Aorta (tissue), 5 donors: ENCODE results near the gene MAP1LC3B. TPM values are rescaled to one million over a fixed set of nuclear protein-coding genes. Genes with fewer than 3 reads are reported as not detected.

ENCODE experiments used
- ATAC-seq: fragments of 200-7000 bp; cut with Tn5 transposase; one replicate; pipeline ENCODE4 v1.9.1; 2022; ENCODE audit warnings: moderate library complexity; ENCODE audit not compliant: low FRiP score
- DNase-seq, 2 donors: peaks; one replicate each; pipeline ENCODE4 v3.0.0-alpha.2; 2020
- H3K27ac ChIP-seq, 2 donors: one replicate each; pipeline ENCODE4 v1.5.1; 2013; ENCODE audit warnings: low read length in 2 of 2, mild to moderate bottlenecking in 2 of 2, moderate library complexity in 2 of 2, control low read depth in 1 of 2, inconsistent platforms in 1 of 2, low read depth in 1 of 2
- H3K27me3 ChIP-seq, 2 donors: one replicate each; pipeline ENCODE4 v1.6.1; 2013; ENCODE audit warnings: control low read depth in 1 of 2, low read length in 1 of 2, mild to moderate bottlenecking in 1 of 2, moderate library complexity in 1 of 2; ENCODE audit not compliant: insufficient read depth in 2 of 2, control insufficient read depth in 1 of 2
- H3K36me3 ChIP-seq, 2 donors: one replicate each; pipeline ENCODE4 v1.6.1; 2013; ENCODE audit warnings: control low read depth in 1 of 2, low read length in 1 of 2, mild to moderate bottlenecking in 1 of 2; ENCODE audit not compliant: insufficient read depth in 2 of 2, control insufficient read depth in 1 of 2
- H3K4me1 ChIP-seq, 2 donors: one replicate each; pipeline ENCODE4 v1.6.1; 2013; ENCODE audit warnings: low read length in 2 of 2, control low read depth in 1 of 2, mild to moderate bottlenecking in 1 of 2, moderate library complexity in 1 of 2; ENCODE audit not compliant: insufficient read depth in 2 of 2, control insufficient read depth in 1 of 2
- H3K4me3 ChIP-seq, 2 donors: one replicate each; pipeline ENCODE4 v1.5.1; 2013; ENCODE audit warnings: low read length in 2 of 2, control low read depth in 1 of 2, mild to moderate bottlenecking in 1 of 2
- H3K9me3 ChIP-seq: one replicate; pipeline ENCODE4 v1.6.1; 2013; ENCODE audit warnings: mild to moderate bottlenecking, low read length; ENCODE audit not compliant: control insufficient read depth
- WGBS, 2 donors: extraction: QIAGEN DNeasy Blood & Tissue Kit; methylation state at CpG; one replicate each; pipeline ENCODE4 v1.1.7; 2013; 5-methylcytosine and 5-hydroxymethylcytosine counted together
- intact Hi-C, 2 donors: fragments of 100-400 bp; cut with DNase I; formaldehyde crosslinking; loops; one replicate each; pipeline versions ENCODE4 v1.14.2 to v1.15.0; 2022
- polyA plus RNA-seq, 2 donors: library from polyadenylated mRNA; stranded (reverse); fragments of 200-250 nt; gene quantifications; one replicate each; pipeline ENCODE4 v1.2.3, GENCODE V29; 2013
- total RNA-seq, 2 donors: library from RNA; stranded (reverse); fragmentation: NEBNext Ultra II Directional; extraction: Animal tissue kit (Norgen Biotek cat#: 25700); gene quantifications; one replicate each; pipeline ENCODE4 v1.2.1, GENCODE V29; 2021
- donor health status: healthy with polysubstance abuse.
- donor health status: Bipolar disorder and iron deficiency.
- donor health status: DM: no; HTN: no; CAD: no.
- donor health status: DM: no; HTN: no; CAD: no.
- donor health status: DM: yes; HTN: yes; CAD: no.

The MAP1LC3B gene
- total and polyA plus RNA-seq, 4 donors: 57.0 to 61.7 (median 60.7) TPM

DNA sequence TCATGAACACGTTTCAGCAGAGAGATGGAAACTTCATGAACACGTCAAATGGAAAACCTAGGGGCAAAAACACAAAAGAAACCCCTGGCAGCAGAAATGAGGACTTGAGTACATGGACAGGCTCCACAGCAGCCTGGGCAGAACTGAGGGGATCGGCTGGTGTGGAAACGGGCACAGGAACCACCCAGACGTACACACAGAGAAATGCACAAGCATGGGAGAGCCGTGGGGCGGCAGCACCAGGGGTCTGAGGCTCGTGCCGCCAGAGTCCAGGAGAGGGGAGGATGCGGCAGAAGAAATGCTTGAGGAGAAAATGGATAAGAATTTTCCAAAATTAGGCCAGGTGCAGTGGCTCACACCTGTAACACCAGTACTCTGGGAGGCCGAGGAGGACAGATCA, 30.0 kb downstream of the MAP1LC3B start:
- ATAC-seq (no peak), DNase-seq (no peak)
- H3K36me3 ChIP-seq: peaks cover 0 to 2% of the 10 kb centered on the region in 2 donors
- H3K4me3 ChIP-seq: no peak overlapping the region
- 95% methylated on average over 11 of the region's 11 CpGs for WGBS, 2 donors
- no peaks in the 10 kb centered on the region for H3K27me3 ChIP-seq
- H3K4me1 ChIP-seq: no peaks in the 10 kb centered on the region
- H3K27ac ChIP-seq: no peak overlapping the region
- H3K9me3 ChIP-seq: no peaks in the 10 kb centered on the region
- intact Hi-C loops: no loop called here

DNA sequence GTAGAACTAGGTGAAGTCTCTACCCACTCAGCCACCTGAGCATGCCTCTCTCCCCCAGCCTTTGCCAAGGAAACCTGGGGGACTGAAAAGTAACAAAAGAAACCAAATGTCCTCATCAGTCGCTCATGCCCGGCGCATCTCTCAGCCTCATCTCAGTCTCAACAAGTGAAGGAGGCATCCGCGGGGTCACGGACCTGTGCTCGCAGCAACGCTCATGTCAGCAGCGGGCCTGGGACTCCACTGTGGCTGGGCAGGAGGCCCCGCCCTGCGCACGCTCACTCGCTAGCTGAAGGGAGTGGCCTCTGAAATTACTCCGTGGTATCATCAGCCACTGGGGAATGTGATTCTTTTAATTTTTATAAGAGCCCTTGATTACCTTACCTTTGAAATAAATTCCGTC, 31.3 kb downstream of the MAP1LC3B start:
- Histone ChIP-seq H3K36me3 (peaks cover 0 to 2% of the 10 kb centered on the region in 2 donors), H3K4me3 (no peak overlapping the region), H3K9me3 (no peaks in the 10 kb centered on the region), H3K27ac (no peak overlapping the region), H3K4me1 (no peaks in the 10 kb centered on the region), H3K27me3 (no peaks in the 10 kb centered on the region)
- ATAC-seq: no peak
- intact Hi-C loops: no loop called here
- no peak for DNase-seq
- WGBS, 2 donors: 95% methylated on average over 15 of the region's 15 CpGs

DNA sequence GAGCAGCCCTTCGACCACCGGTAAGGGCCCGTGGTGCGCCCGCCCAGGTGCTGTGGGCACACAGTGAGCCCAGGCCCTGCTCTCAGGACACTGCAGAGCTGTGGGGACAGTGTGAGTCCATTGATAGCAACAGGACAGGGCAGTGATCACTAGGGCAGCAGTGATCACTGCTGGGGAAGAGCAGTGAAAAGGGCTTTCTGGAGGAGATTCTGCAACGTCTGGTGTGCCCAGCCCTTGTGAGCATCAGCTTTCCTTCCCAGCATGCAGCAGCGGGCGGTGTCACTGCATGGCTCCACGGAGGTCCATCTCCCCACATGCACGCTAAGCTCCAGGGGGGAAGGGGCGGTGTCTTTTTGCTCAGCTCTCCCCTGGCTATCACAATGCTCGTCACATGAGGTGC, 32.1 kb downstream of the MAP1LC3B start:
- DNase-seq (no peak), ATAC-seq (no peak)
- peaks cover 0 to 2% of the 10 kb centered on the region in 2 donors for H3K36me3 ChIP-seq
- intact Hi-C loops: no loop called here
- no peak overlapping the region for H3K27ac ChIP-seq
- H3K4me1 ChIP-seq: no peaks in the 10 kb centered on the region
- H3K4me3 ChIP-seq: no peak overlapping the region
- 78 to 79% methylated on average over 12 of the region's 12 CpGs for WGBS, 2 donors
- H3K27me3 ChIP-seq: no peaks in the 10 kb centered on the region
- no peaks in the 10 kb centered on the region for H3K9me3 ChIP-seq

DNA sequence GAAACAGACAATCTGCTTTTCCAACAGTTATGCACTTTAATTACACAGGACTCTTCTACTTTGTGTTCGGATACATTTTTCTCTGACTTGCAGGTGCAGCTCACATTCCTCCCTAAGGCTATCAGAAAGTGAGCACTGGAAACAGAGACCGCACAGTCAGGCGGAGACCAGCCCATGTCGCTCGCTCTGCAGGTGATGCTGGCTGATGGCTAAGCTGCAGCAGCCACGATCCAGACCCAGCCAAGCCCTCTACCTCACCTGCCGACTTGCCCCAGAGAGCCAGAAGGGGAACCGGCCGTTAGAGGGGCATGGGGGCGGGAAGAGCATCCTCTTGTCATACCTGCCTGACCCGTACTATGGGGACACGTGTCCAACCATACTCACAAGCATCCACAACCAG, 33.8 kb downstream of the MAP1LC3B start:
- intact Hi-C loops: no loop called here
- WGBS, 2 donors: 90 to 91% methylated on average over 12 of the region's 12 CpGs
- Histone ChIP-seq H3K4me1 (no peaks in the 10 kb centered on the region), H3K36me3 (peaks cover 0 to 3% of the 10 kb centered on the region in 2 donors), H3K4me3 (no peak overlapping the region), H3K27me3 (no peaks in the 10 kb centered on the region), H3K27ac (no peak overlapping the region), H3K9me3 (no peaks in the 10 kb centered on the region)
- ATAC-seq (no peak), DNase-seq (no peak)

DNA sequence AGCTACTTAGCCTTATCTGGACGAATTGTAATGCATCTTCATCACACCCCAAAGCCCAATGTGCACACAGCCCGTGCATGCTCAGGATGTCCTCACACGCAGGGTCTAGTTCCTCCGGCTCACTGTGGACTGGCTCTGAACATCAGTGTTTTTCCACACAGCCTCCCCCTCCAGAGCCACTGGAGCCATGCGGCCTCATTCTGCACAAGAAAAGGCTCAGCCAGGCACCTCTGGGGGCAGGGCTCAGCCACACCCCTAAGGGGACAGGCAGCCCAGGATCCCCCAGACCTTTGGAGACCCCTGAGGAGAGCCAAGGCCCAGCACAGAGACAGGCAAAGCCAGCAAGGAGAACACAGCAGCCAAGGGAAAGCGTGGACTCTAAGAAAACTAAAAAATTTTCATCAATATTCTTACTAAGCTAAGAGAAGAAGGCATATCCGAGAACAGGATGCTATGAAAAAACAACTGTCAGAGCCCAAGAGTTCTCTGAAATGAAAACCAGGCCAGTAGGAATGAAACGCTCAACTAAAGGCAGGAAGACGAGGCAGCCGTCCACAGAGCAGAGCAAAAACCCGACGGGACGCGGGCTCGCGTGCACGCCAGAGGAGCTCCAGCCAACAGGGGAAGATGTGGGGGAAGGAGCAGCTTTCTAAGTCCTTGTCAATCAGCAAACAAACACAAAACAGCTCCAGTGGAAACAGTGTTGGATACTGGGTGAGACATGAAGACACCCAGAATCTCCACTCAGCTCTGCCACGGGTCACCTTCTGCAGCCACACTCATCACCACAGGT, 34.5 kb downstream of the MAP1LC3B start:
- Histone ChIP-seq H3K9me3 (no peaks in the 10 kb centered on the region), H3K27me3 (no peaks in the 10 kb centered on the region), H3K27ac (no peak overlapping the region), H3K4me3 (no peak overlapping the region), H3K36me3 (peaks cover 0 to 3% of the 10 kb centered on the region in 2 donors), H3K4me1 (no peaks in the 10 kb centered on the region)
- ATAC-seq (no peak), DNase-seq (no peak)
- 81 to 87% methylated on average over 18 of the region's 18 CpGs for WGBS, 2 donors
- intact Hi-C loops: no loop called here

DNA sequence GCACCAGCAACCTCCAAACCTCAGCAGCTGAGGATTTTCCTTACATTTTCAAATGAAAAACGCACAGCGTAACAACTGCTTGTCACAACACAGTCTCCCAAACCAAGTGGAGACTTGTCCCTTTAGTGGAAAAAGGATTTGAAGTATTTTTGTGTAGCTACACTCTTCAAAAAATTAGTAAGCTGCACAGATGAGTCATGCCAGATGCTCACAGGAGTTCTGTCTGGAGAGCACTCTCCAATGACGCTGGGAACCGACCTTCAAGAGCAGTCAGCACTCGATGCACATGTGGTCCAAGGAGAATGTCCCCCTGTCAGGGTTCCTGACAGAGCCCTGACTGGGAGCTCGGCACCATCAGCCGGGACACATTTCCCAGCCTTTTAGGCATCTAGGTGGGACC, 39.8 kb downstream of the MAP1LC3B start:
- DNase-seq: no peak
- no peak overlapping the region for H3K27ac ChIP-seq
- ATAC-seq: no peak
- H3K27me3 ChIP-seq: no peaks in the 10 kb centered on the region
- no peaks in the 10 kb centered on the region for H3K4me1 ChIP-seq
- H3K4me3 ChIP-seq: no peak overlapping the region
- no peaks in the 10 kb centered on the region for H3K9me3 ChIP-seq
- H3K36me3 ChIP-seq: peaks cover 0 to 2% of the 10 kb centered on the region in 2 donors
- intact Hi-C loops: no loop called here
- 72% methylated on average over 7 of the region's 7 CpGs for WGBS, 2 donors

DNA sequence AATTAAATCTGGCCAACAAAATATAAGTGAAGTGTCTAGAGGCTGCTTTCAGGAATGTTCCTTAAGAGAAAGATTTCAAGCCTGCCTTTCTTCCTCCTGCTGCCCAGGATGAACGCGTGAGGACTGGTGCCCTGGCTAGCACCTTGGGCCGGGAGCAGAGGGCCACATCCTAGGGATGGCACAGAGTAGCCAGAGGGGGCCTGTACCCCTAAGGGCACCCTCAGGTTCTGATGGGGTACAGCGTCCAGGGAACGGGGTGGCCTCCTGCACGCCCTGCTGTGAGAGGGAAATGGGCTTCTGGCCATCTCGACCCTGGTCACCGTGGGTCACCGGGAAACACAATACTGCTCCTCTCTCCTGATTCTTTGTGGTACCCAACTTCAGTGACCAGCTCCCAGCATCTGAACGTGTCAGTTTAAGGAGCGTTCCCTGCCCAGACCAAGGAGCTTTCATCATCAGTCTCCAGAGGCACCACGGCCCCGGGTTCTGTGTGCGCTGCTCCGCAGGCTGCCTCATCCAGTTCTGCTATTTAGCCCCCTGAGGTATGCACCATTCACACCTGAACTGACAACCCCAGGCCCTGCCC, 40.3 kb downstream of the MAP1LC3B start:
- Histone ChIP-seq H3K9me3 (no peaks in the 10 kb centered on the region), H3K36me3 (peaks cover 0 to 2% of the 10 kb centered on the region in 2 donors), H3K4me3 (no peak overlapping the region), H3K27ac (no peak overlapping the region), H3K4me1 (no peaks in the 10 kb centered on the region), H3K27me3 (no peaks in the 10 kb centered on the region)
- no peak for DNase-seq
- WGBS, 2 donors: 87 to 88% methylated on average over 15 of the region's 15 CpGs
- intact Hi-C loops: no loop called here
- no peak for ATAC-seq

DNA sequence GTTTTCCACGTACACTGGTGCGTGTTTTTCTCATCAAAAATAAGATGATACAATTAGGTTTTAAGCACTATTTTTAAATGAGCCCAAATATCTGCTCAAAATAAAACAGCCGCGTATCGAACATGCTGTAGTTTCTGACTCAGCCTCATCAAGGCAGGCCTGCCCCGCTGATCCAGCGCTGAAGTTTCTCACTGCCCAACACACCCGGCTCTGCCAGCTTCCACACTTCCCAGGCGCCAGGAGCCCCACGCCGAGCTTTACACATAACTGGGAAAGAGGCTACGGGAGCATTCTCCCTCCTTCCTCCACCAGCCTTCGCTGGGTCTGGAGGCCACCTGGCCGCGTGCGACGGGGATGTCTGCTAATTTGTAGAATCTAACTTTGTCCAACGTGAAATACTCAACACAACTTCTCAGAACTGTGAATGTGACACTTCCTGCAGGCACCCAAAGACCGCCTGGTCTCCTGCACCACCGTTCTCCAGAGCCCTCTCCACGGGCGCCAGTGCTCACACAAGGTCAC, 42.1 kb downstream of the MAP1LC3B start:
- Histone ChIP-seq H3K36me3 (peaks cover 0 to 2% of the 10 kb centered on the region in 2 donors), H3K4me1 (no peaks in the 10 kb centered on the region), H3K9me3 (no peaks in the 10 kb centered on the region), H3K27me3 (no peaks in the 10 kb centered on the region), H3K27ac (no peak overlapping the region), H3K4me3 (no peak overlapping the region)
- DNase-seq (no peak), ATAC-seq (no peak)
- intact Hi-C loops: no loop called here
- 94 to 95% methylated on average over 22 of the region's 22 CpGs for WGBS, 2 donors
